Neural cell (in vitro differentiated cells): Measurements from ENCODE around the gene PER2.

Experiments used
- CTCF ChIP-seq: fragments of 450-650 bp; IDR thresholded peaks from 2 replicates; pipeline ENCODE4 v1.5.1; 2014; ENCODE audit warnings: antibody characterized with exemption, mild to moderate bottlenecking, moderate library complexity; ENCODE audit not compliant: poor library complexity, severe bottlenecking
- EZH2 ChIP-seq: fragments of 200-600, 300-800 bp; shearing (Covaris generic), sonication (generic); IDR thresholded peaks from 2 replicates; pipeline ENCODE4 v1.6.1; 2014; ENCODE audit warnings: antibody characterized with exemption, low read length, borderline replicate concordance, mild to moderate bottlenecking; ENCODE audit not compliant: insufficient read depth, poor library complexity, severe bottlenecking
- RAD21 ChIP-seq: fragments of 450-650 bp; conservative IDR thresholded peaks from 2 replicates; pipeline ENCODE4 v1.6.1; 2014; ENCODE audit warnings: antibody characterized with exemption, mild to moderate bottlenecking, moderate library complexity

GRCh38 chr2:238284802-238285515, 3.5 kb downstream of the PER2 start:
- TF ChIP-seq EZH2 (no peak), CTCF (no peak), RAD21 (no peak)
